Esophagus muscularis mucosa (tissue), 3 donors: ENCODE results near the gene NAPA.

Experiments
- CTCF ChIP-seq, 3 experiments: fragments of 200-600 bp in 2 of 3; fragments of 450-650 bp in 1 of 3; sonication (generic) in 2 of 3; IDR thresholded peaks; one replicate each; pipeline ENCODE4 v1.5.1; 2017 to 2019; ENCODE audit warnings: antibody characterized with exemption in 3 of 3, mild to moderate bottlenecking in 2 of 3, moderate library complexity in 1 of 3
- POLR2A ChIP-seq: fragments of 450-650 bp; IDR thresholded peaks from one replicate; pipeline ENCODE4 v1.6.1; 2017; ENCODE audit warnings: antibody characterized with exemption, moderate library complexity, mild to moderate bottlenecking, low read depth

DNA sequence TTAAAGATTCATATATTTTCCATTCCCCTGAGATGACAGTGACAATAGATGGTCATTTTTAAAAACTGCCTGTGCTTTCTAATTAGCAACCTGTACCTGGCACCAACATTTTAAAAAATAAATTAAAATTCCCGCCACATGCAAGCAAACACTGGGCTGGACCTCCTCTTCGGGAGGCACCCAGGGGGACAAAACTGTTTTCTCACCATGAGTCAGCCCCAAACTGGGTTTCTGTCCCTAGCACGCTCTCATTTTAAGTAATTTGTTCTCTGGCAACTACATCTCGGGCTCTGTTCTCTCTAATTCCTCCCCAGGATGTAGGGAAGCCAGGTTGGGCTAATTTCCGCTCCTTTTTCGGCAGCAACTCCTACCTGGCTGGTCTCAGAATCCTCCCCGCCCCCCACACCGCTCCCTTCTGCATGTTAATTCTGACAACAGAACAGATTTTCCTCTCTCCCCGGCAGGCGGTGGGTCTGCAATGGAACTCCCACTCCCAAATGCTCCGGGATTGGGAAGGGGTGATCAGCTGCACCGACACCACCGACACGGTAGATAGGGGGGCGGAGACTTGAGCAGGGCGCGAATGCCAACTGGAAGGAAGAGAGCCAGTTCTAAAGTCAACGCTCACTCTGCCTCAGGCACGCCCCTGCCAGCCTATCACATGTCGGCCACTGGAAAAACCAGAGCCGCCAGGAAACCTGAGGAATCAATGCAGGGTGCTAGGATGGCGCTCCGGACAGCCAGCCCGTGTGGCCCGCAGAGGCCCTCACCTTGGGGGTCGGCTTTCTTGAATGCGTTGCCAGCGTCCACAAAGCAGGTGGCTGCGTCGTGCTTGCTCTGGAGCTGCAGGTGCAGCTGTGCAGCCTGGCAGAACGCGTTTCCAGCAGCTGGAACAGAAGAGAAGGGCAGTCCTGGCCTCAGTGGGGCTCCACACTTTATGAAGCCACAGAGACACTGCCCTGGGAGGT, 14.7 kb downstream of the NAPA start:
- TF ChIP-seq POLR2A (no peak), CTCF (IDR thresholded peaks at IDR 0.05) (no peak)
